SK-N-SH (cell line): ENCODE results near the gene NUP210L. TPM values are rescaled to one million over a fixed set of nuclear protein-coding genes. Genes with fewer than 3 reads are reported as not detected.
"Not testable (repeated sequence)": the region's sequence is repeated elsewhere in the genome, so short reads cannot be mapped to it uniquely, and the experiment has no call there.

ENCODE experiments used
- CTCF ChIA-PET: fragments of 300-600, 350-600 bp; formaldehyde crosslinking; extraction: SDS; loops from one replicate; lab custom pipeline; 2021; lab: Yijun Ruan, JAX
- POLR2A ChIA-PET: fragments of 350-600 bp; sonication (Branson Sonifier 250); formaldehyde crosslinking; extraction: SDS; loops from one replicate; lab custom pipeline; 2020; ENCODE audit warnings: antibody characterized with exemption, inconsistent platforms; lab: Yijun Ruan, JAX
- DNase-seq: peaks from one replicate; pipeline ENCODE4 v3.0.0; 2012
- H2AFZ ChIP-seq: fragments of 200-600 bp; sonication (generic); 2 replicates; pipeline ENCODE4 v1.8.1; 2016; ENCODE audit warnings: antibody characterized with exemption, mild to moderate bottlenecking, low read depth
- H3F3A ChIP-seq: fragments of 200-600 bp; sonication (generic); replicated peaks from 2 replicates; pipeline ENCODE3; 2016; ENCODE audit warnings: antibody characterized with exemption, mild to moderate bottlenecking; ENCODE audit not compliant: insufficient read depth
- H3K27ac ChIP-seq, 2 experiments: fragments of 200-500 bp in 1 of 2; fragments of 200-600 bp in 1 of 2; sonication (Bioruptor generic) in 1 of 2; sonication (generic), shearing (Covaris generic) in 1 of 2; 2 replicates each; pipeline versions ENCODE4 v1.5.1 to v1.6.1; 2014 to 2016; ENCODE audit warnings: low read depth in 2 of 2, inconsistent platforms in 1 of 2, low read length in 1 of 2, mild to moderate bottlenecking in 1 of 2, mixed read lengths in 1 of 2
- H3K27me3 ChIP-seq: fragments of 200-600 bp; sonication (generic), shearing (Covaris generic); 2 replicates; pipeline ENCODE4 v1.6.1; 2016; ENCODE audit warnings: mixed run types; ENCODE audit not compliant: insufficient read depth
- H3K36me3 ChIP-seq, 2 experiments: fragments of 200-500 bp in 1 of 2; fragments of 200-600 bp in 1 of 2; sonication (Bioruptor generic) in 1 of 2; sonication (generic) in 1 of 2; replicated peaks in 1 of 2; 2 replicates each; pipeline versions ENCODE3 to v1.5.1; 2014 to 2016; ENCODE audit warnings: low read length in 1 of 2, mild to moderate bottlenecking in 1 of 2; ENCODE audit not compliant: insufficient read depth in 2 of 2, control insufficient read depth in 1 of 2
- H3K4me1 ChIP-seq, 2 experiments: fragments of 200-500 bp in 1 of 2; fragments of 200-600 bp in 1 of 2; sonication (Bioruptor generic) in 1 of 2; sonication (generic), shearing (Covaris generic) in 1 of 2; 2 replicates each; pipeline versions ENCODE4 v1.5.1 to v1.6.1; 2014 to 2016; ENCODE audit warnings: low read depth in 1 of 2, low read length in 1 of 2, mixed run types in 1 of 2; ENCODE audit not compliant: insufficient read depth in 2 of 2, control insufficient read depth in 1 of 2
- H3K4me2 ChIP-seq: fragments of 200-600 bp; sonication (generic), shearing (Covaris generic); 2 replicates; pipeline ENCODE4 v1.6.1; 2017; ENCODE audit warnings: mixed run types
- H3K4me3 ChIP-seq, 2 experiments: fragments of 200-500 bp in 1 of 2; fragments of 200-600 bp in 1 of 2; sonication (Bioruptor generic) in 1 of 2; sonication (generic), shearing (Covaris generic) in 1 of 2; 2 replicates each; pipeline versions ENCODE4 v1.5.1 to v1.8.1; 2014 to 2016; ENCODE audit warnings: low read depth in 2 of 2, inconsistent platforms in 1 of 2, low read length in 1 of 2, mild to moderate bottlenecking in 1 of 2, mixed read lengths in 1 of 2, moderate library complexity in 1 of 2
- H3K79me2 ChIP-seq: fragments of 200-600 bp; sonication (generic); 2 replicates; pipeline ENCODE4 v1.8.1; 2017; ENCODE audit warnings: mild to moderate bottlenecking; ENCODE audit not compliant: insufficient read depth
- H3K9ac ChIP-seq: fragments of 200-600 bp; sonication (generic); 2 replicates; pipeline ENCODE4 v1.6.1; 2017; ENCODE audit warnings: mixed run types
- H3K9me2 ChIP-seq: fragments of 200-600 bp; sonication (generic); 2 replicates; pipeline ENCODE4 v1.6.1; 2017; ENCODE audit warnings: mixed run types
- H3K9me3 ChIP-seq: fragments of 200-600 bp; sonication (generic); 2 replicates; pipeline ENCODE4 v1.6.1; 2017; ENCODE audit warnings: mixed run types, mild to moderate bottlenecking, moderate library complexity
- H4K20me1 ChIP-seq: fragments of 200-600 bp; sonication (generic); 2 replicates; pipeline ENCODE4 v1.6.1; 2017; ENCODE audit warnings: mild to moderate bottlenecking, mixed run types; ENCODE audit not compliant: insufficient read depth
- EP300 ChIP-seq, 2 experiments: IDR thresholded peaks; 2 replicates each; pipeline versions ENCODE4 v1.4.0 to v1.6.1; 2012; ENCODE audit warnings: borderline replicate concordance in 1 of 2, low read depth in 1 of 2, low read length in 1 of 2
- EZH2phosphoT487 ChIP-seq: fragments of 200-600 bp; sonication (generic); IDR thresholded peaks from 2 replicates; pipeline ENCODE4 v1.6.1; 2017; ENCODE audit warnings: low read depth, mixed run types, mild to moderate bottlenecking, antibody characterized with exemption, moderate library complexity, borderline replicate concordance
- GABPA ChIP-seq: IDR thresholded peaks from 2 replicates; pipeline ENCODE4 v1.4.0; 2012; ENCODE audit warnings: low read depth, mild to moderate bottlenecking
- GATA2 ChIP-seq: sonication (generic); formaldehyde crosslinking; IDR thresholded peaks from 2 replicates; pipeline ENCODE4 v1.5.0; 2020; ENCODE audit warnings: mild to moderate bottlenecking, missing genetic modification reagents
- IRF3 ChIP-seq: fragments of 150-350 bp; IDR thresholded peaks from 2 replicates; pipeline ENCODE4 v1.6.1; 2016; ENCODE audit warnings: mild to moderate bottlenecking, low read depth, low read length
- POLR2AphosphoS5 ChIP-seq: IDR thresholded peaks from 2 replicates; pipeline ENCODE4 v1.6.1; 2012; ENCODE audit warnings: low read depth, low read length
- RCOR1 ChIP-seq: fragments of 150-350 bp; IDR thresholded peaks from 2 replicates; pipeline ENCODE4 v1.6.1; 2017; ENCODE audit warnings: antibody characterized with exemption, low read length
- RFX5 ChIP-seq: IDR thresholded peaks from 2 replicates; pipeline ENCODE4 v1.6.1; 2012; ENCODE audit warnings: mild to moderate bottlenecking, improper control_type of control experiment, low read length
- SIN3A ChIP-seq: IDR thresholded peaks from 2 replicates; pipeline ENCODE4 v1.6.1; 2012; ENCODE audit warnings: low read depth, mild to moderate bottlenecking, low read length, moderate library complexity, borderline replicate concordance
- SMC3 ChIP-seq: IDR thresholded peaks from 2 replicates; pipeline ENCODE4 v1.6.1; 2012; ENCODE audit warnings: low read depth, low read length, improper control_type of control experiment
- USF1 ChIP-seq: IDR thresholded peaks from 2 replicates; pipeline ENCODE4 v1.4.0; 2012; ENCODE audit warnings: low read depth, borderline replicate concordance
- YY1 ChIP-seq: IDR thresholded peaks from 2 replicates; pipeline ENCODE4 v1.4.0; 2012; ENCODE audit warnings: low read depth, mild to moderate bottlenecking
- WGBS: methylation state at CpG from one replicate; pipeline ENCODE4 v1.1.6; 2017; ENCODE audit warnings: low lambda C conversion rate; 5-methylcytosine and 5-hydroxymethylcytosine counted together
- polyA plus RNA-seq, 3 experiments: library from polyadenylated mRNA; depleted of rRNA; stranded (reverse); fragments of >200 nt; gene quantifications; 2 replicates each; pipeline ENCODE4 v1.2.3, GENCODE V29; 2012
- TF ChIP-seq, protein P1 (sequence below): fragments of 150-350 bp; IDR thresholded peaks from 2 replicates; pipeline ENCODE4 v1.6.1; 2017; ENCODE audit warnings: antibody characterized with exemption, low read length, low read depth, borderline replicate concordance

NUP210L gene
- polyA plus RNA-seq, 1 of the 3 experiments (the other 2 are of a cell fraction) = not detected

DNA sequence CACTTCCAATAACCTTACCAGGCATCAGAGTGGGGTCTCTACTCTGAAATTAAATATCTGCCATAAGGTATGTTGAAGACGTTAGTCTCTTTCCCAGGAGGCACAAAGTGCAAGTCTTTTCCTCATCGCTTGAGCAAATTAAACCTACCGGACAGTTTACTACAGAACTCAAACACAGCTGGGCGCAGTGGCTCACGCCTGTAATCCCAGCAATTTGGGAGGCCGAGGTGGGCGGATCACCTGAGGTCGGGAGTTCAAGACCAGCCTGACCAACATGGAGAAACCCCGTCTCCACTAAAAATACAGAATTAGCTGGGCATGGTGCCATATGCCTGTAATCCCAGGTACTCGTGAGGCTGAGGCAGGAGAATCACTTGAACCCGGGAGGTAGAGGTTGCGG is 175.8 kb downstream of the NUP210L start:
- Histone ChIP-seq H3K79me2 (peaks cover 32% of the 10 kb centered on the region), H3F3A (peaks cover 21% of the 10 kb centered on the region), H3K4me1 (peaks cover 5 to 16% of the 10 kb centered on the region in 2 experiments; a peak in 3 of 4 replicates), H3K36me3 (peaks cover 29 to 51% of the 10 kb centered on the region in 2 experiments)
- WGBS = 94% methylated on average over 12 of the region's 12 CpGs
- H3K4me2 ChIP-seq, H3K4me3 ChIP-seq, H2AFZ ChIP-seq, H3K27ac ChIP-seq, DNase-seq, H3K9ac ChIP-seq, H4K20me1 ChIP-seq, H3K9me2 ChIP-seq, H3K9me3 ChIP-seq, H3K27me3 ChIP-seq: not testable (repeated sequence)
- ChIA-PET CTCF (interaction anchor here (1.0 to 8.9 kb wide), 5 partner anchors 7 to 182 kb away, joined by 3 to 68 read pairs (median 11); partner anchors contain the start of genes CREB3L4, DENND4B and RAB13), POLR2A (interaction anchor here (0.8 to 6.6 kb wide), 3 partner anchors 12 to 14 kb away, joined by 3 to 69 read pairs (median 59); partner anchors contain the start of genes CREB3L4 and RPS27)

- Histone ChIP-seq H3K4me1 (peaks cover 5 to 16% of the 10 kb centered on the region in 2 experiments; a peak in 2 of 4 replicates), H3K27ac (peak overlapping the region; percentile 63 to 91; a peak in 3 of 4 replicates), H3K4me3 (peak overlapping the region; percentile 92 to 95), H4K20me1 (no peaks in the 10 kb centered on the region), H3K36me3 (peaks cover 34 to 49% of the 10 kb centered on the region in 2 experiments), H2AFZ (no peak overlapping the region), H3K9me2 (no peaks in the 10 kb centered on the region), H3F3A (peaks cover 21% of the 10 kb centered on the region), H3K27me3 (no peaks in the 10 kb centered on the region), H3K9me3 (no peaks in the 10 kb centered on the region), H3K79me2 (peaks cover 26% of the 10 kb centered on the region), H3K9ac (peak overlapping the region; percentile 83; the same call in 1 of the 2 replicates), H3K4me2 (peak overlapping the region; percentile 96)
- ChIA-PET POLR2A (interaction anchor here (0.8 to 6.6 kb wide), 7 partner anchors 8 to 195 kb away, joined by 3 to 69 read pairs (median 7); partner anchors contain the start of genes CREB3L4, RAB13, RPS27 and SLC39A1), CTCF (interaction anchor here (0.8 to 8.9 kb wide), 9 partner anchors 7 to 181 kb away, joined by 3 to 68 read pairs (median 7); partner anchors contain the start of genes CREB3L4, DENND4B, RAB13 and SLC39A1)
- DNase-seq = no peak
- 82% methylated on average over 9 of the region's 9 CpGs for WGBS
- TF ChIP-seq SIN3A (no peak), YY1 (no peak), USF1 (no peak), SMC3 (no peak), GATA2 (CRISPR knock-in tag) (no peak), RFX5 (no peak), GABPA (no peak), EZH2phosphoT487 (no peak), RCOR1 (no peak), IRF3 (no peak), EP300 (IDR thresholded peaks at IDR 0.05; ENCODE audit: borderline replicate concordance in 1 of 2, low read depth in 1 of 2, low read length in 1 of 2) (no peak), POLR2AphosphoS5 (no peak)
- TF ChIP-seq, protein P1, sequence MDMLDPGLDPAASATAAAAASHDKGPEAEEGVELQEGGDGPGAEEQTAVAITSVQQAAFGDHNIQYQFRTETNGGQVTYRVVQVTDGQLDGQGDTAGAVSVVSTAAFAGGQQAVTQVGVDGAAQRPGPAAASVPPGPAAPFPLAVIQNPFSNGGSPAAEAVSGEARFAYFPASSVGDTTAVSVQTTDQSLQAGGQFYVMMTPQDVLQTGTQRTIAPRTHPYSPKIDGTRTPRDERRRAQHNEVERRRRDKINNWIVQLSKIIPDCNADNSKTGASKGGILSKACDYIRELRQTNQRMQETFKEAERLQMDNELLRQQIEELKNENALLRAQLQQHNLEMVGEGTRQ = no peak
Measured at GRCh38 chr1:153978274-153978909, 176.5 kb downstream of the NUP210L start.
